ENCODE results near the gene SYT14. TPM values are rescaled to one million over a fixed set of nuclear protein-coding genes. Genes with fewer than 3 reads are reported as not detected.

SYT14 gene
- total RNA-seq, 1 experiment from 2014 or later = 10.3 TPM

DNA sequence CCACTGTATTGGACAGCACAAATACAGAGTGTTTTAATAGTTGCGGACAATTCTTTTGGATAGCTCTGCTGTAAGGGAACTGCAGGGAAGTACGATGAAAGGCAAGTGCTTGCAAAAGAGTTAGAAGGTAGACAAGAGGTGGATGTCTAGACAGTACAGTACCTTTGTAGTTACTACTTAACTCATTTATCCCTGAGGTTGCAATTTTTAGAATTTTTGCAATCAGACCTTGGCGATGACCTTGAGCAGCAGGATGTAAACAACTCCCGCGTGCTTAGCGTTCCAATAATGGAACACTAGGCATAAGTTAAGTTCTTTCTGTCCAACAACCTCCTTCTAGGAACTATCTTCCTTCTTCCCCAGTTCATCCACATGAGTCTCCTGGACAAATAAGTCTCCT lies 1.9 kb upstream of the SYT14 start:
- no peak overlapping the region for H2BK12ac ChIP-seq (ENCODE audit: insufficient read length, low read depth, low read length)
- no peak overlapping the region for H2BK15ac ChIP-seq (ENCODE audit: low read depth, low read length)
- H3K18ac ChIP-seq (ENCODE audit: insufficient read length, low read depth, low read length) = no peak overlapping the region
- H3K79me2 ChIP-seq (ENCODE audit: insufficient read depth, low read length) = 0 out of 2 replicates have a peak, but pooled peaks cover 1% of the 10 kb centered on the region
- H3K23ac ChIP-seq (ENCODE audit: insufficient read length, low read depth, low read length) = no peak overlapping the region
- no peak overlapping the region for H3K4me2 ChIP-seq (ENCODE audit: insufficient read depth, insufficient read length, low read length)
- Mint-ChIP-seq H3K4me3 (no peak overlapping the region), H3K9me3 (no peaks in the 10 kb centered on the region), H3K27me3 (ENCODE audit: low read depth) (peaks cover 10% of the 10 kb centered on the region), H3K36me3 (ENCODE audit: insufficient read depth in 1 of 3, low read depth in 3 of 3) (no peaks in the 10 kb centered on the region), H3K27ac (no peak overlapping the region), H3K4me1 (peaks cover 17 to 21% of the 10 kb centered on the region in 2 experiments)
- H2BK20ac ChIP-seq (ENCODE audit: low read depth, low read length, poor library complexity, severe bottlenecking) = no peak overlapping the region
- H4K5ac ChIP-seq (ENCODE audit: insufficient read length, low read depth, low read length) = no peak overlapping the region
- no CpG with 5 or more reads among the region's 6 CpGs for WGBS (ENCODE audit: extremely low coverage, insufficient read length, low lambda C conversion rate)
- H3K23me2 ChIP-seq (ENCODE audit: insufficient read length, low read depth, low read length, poor library complexity, severe bottlenecking) = peaks cover 3% of the 10 kb centered on the region
- H3T11ph ChIP-seq (ENCODE audit: low read length) = no peak overlapping the region
- no peak overlapping the region for H3K4ac ChIP-seq (ENCODE audit: low read depth, low read length)
- TF ChIP-seq, protein P1, sequence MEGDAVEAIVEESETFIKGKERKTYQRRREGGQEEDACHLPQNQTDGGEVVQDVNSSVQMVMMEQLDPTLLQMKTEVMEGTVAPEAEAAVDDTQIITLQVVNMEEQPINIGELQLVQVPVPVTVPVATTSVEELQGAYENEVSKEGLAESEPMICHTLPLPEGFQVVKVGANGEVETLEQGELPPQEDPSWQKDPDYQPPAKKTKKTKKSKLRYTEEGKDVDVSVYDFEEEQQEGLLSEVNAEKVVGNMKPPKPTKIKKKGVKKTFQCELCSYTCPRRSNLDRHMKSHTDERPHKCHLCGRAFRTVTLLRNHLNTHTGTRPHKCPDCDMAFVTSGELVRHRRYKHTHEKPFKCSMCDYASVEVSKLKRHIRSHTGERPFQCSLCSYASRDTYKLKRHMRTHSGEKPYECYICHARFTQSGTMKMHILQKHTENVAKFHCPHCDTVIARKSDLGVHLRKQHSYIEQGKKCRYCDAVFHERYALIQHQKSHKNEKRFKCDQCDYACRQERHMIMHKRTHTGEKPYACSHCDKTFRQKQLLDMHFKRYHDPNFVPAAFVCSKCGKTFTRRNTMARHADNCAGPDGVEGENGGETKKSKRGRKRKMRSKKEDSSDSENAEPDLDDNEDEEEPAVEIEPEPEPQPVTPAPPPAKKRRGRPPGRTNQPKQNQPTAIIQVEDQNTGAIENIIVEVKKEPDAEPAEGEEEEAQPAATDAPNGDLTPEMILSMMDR (conservative IDR thresholded peaks at IDR 0.05) = no peak
- no peak overlapping the region for H3K9ac ChIP-seq (ENCODE audit: extremely low read depth, insufficient read length, low read length)
- H4K8ac ChIP-seq (replicated peaks; ENCODE audit: insufficient read length, low read depth, low read length) = no peak overlapping the region
- H2AFZ ChIP-seq (ENCODE audit: low read length) = no peak overlapping the region
- no peak overlapping the region for H3K14ac ChIP-seq (ENCODE audit: insufficient read depth, low read length)
- H4K20me1 ChIP-seq (ENCODE audit: control insufficient read depth, insufficient read depth, insufficient read length) = no peaks in the 10 kb centered on the region
- H2BK5ac ChIP-seq (ENCODE audit: insufficient read length, low read length) = no peak overlapping the region
- H3K27me3 ChIP-seq (ENCODE audit: insufficient read depth, low read length) = no peaks in the 10 kb centered on the region
- H3K4me1 ChIP-seq (ENCODE audit: insufficient read depth, low read length) = no peaks in the 10 kb centered on the region
- H3K9me3 ChIP-seq (ENCODE audit: control insufficient read depth, low read depth, low read length) = no peaks in the 10 kb centered on the region
- no peak overlapping the region for H2AK5ac ChIP-seq (ENCODE audit: insufficient read length, low read length)
- no peak overlapping the region for H3K27ac ChIP-seq (ENCODE audit: insufficient read length, low read depth, low read length)
- H4K91ac ChIP-seq (ENCODE audit: insufficient read length, low read depth, low read length) = no peak overlapping the region
- no peaks in the 10 kb centered on the region for H3K79me1 ChIP-seq (ENCODE audit: insufficient read depth, low read depth, low read length, poor library complexity, severe bottlenecking)
- H3K56ac ChIP-seq (ENCODE audit: insufficient read length, low read depth, low read length) = no peak overlapping the region
- no peak overlapping the region for H2BK120ac ChIP-seq (ENCODE audit: low read depth, low read length, poor library complexity, severe bottlenecking)
- no peak for DNase-seq
